ENCODE data around the gene CDAN1.

The CDAN1 gene

DNA sequence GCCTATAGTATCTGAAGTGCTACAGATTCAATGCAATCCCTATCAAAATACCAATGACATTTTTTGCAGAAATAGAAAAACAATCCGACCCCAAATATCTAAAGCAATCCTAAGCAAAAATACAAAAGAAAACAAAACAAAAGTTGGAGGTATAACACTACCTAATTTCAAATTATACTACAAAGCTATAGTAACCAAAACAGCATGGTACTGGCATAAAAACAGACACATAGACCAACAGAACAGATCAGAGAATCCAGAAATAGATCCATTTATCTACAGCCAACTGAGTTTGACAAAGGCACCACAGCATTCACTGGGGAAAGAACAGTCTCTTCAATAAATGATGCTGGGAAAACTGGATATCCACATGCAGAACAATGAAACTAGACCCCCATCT is 23.8 kb upstream of the CDAN1 start:
- H3K27ac ChIP-seq = no peak overlapping the region
- TF ChIP-seq, protein P1, sequence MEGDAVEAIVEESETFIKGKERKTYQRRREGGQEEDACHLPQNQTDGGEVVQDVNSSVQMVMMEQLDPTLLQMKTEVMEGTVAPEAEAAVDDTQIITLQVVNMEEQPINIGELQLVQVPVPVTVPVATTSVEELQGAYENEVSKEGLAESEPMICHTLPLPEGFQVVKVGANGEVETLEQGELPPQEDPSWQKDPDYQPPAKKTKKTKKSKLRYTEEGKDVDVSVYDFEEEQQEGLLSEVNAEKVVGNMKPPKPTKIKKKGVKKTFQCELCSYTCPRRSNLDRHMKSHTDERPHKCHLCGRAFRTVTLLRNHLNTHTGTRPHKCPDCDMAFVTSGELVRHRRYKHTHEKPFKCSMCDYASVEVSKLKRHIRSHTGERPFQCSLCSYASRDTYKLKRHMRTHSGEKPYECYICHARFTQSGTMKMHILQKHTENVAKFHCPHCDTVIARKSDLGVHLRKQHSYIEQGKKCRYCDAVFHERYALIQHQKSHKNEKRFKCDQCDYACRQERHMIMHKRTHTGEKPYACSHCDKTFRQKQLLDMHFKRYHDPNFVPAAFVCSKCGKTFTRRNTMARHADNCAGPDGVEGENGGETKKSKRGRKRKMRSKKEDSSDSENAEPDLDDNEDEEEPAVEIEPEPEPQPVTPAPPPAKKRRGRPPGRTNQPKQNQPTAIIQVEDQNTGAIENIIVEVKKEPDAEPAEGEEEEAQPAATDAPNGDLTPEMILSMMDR (IDR thresholded peaks at IDR 0.05) = no peak
- DNase-seq (ENCODE audit: low spot score) = no peak
- no peak overlapping the region for H3K4me3 ChIP-seq

DNA sequence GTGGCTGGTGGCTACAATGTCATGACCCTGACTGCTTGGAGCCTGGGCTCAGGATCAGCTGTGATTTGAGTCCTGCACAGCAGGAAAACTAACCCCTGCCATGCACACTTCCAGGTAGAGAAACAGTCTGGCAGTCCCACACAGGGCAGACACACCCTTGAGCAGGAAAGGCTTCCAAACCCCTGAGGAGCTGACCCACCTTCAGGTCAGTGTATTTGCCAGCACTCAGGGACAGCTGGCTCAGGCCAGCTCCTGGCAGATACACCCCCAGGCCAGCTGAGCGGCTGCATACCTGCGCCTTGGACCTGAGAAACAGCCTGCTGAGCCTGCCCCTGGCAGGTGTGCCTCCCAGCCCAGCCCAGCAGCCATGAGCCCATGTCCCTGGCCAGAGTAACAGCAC is 22.2 kb upstream of the CDAN1 start:
- DNase-seq (ENCODE audit: low spot score) = no peak
- no peak overlapping the region for H3K27ac ChIP-seq
- no peak overlapping the region for H3K4me3 ChIP-seq
- TF ChIP-seq, protein P1 (IDR thresholded peaks at IDR 0.05) = no peak

DNA sequence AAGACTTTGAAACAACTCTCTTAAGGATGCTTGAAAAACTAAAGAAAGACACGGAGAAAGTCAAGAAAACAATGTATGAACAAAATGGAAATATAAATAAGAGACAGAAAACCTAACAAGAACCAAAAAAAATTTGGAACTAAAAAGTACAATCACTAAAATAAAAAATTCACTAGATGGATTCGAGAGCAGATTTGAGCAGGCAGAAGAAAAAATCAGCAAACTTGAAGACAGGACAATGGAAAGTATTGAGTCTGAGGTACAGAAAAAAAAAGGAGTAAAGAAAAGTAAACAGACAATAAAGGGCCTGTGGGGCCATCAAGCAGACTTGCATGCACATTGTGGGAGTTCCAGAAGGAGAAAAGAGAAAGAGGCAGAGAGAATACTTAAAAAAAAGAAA is 13.4 kb upstream of the CDAN1 start:
- no peak for DNase-seq (ENCODE audit: low spot score)
- TF ChIP-seq, protein P1 (IDR thresholded peaks at IDR 0.05) = no peak
- Histone ChIP-seq H3K27ac (no peak overlapping the region), H3K4me3 (no peak overlapping the region)

DNA sequence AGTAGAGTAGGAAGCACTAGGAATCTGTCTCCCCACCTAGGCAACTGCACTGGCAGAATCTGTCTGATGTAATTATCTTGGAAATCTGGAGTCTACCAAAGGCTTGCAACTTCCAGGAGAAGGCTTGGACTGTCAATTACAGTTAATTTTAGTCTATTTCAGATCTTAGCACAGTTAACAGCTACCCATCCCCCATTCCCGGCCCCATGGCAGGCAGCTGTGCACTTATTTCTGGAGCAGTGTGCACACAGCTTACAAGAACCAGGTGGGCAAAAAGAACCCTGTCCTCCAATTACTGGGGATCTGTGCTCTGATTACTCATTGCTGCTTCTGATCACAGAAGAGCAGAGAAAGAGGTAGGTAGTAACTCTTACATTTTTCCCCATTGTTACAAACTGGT is 12.3 kb upstream of the CDAN1 start:
- Histone ChIP-seq H3K27ac (no peak overlapping the region), H3K4me3 (no peak overlapping the region)
- TF ChIP-seq, protein P1 (IDR thresholded peaks at IDR 0.05) = no peak
- no peak for DNase-seq (ENCODE audit: low spot score)

DNA sequence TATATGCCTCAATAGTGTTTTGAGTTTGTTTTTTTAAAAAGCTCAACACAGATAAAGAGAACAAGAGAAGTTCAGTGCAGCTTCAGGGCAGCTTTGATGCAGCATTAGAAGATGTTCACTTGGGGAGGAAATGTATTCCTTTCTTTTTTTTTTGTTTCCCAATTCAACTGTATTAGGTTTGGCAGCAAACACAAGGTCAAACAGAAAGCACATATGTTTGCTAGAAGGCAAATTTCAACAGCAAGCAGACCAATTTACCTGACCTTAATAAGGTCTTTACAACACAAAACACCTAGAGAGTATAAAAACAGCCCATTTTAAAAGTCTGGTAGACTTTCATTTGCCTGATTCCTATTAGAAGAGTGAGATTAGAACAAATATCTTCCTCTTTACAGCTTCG is 7.3 kb upstream of the CDAN1 start:
- no peak for DNase-seq (ENCODE audit: low spot score)
- TF ChIP-seq, protein P1 (IDR thresholded peaks at IDR 0.05) = no peak
- Histone ChIP-seq H3K27ac (no peak overlapping the region), H3K4me3 (no peak overlapping the region)

DNA sequence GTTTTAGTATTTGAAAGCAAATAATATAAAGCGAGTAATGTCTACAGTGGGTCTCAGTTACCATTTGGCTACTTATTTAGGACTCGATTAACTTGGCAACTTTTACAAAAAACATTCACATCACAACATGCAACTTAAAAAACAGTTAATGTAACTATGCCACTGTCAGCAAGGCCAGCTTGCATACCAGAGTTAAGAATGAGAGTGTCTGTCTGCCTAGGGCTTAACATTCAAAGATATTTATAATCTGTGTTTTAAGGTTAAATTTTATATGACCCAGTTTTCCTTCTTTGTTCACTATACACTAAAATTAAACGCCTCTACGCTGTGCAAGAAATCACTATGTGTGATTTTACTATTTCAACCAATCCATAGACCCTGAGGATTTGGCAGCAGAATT is 5.2 kb upstream of the CDAN1 start:
- TF ChIP-seq, protein P1 (IDR thresholded peaks at IDR 0.05) = no peak
- DNase-seq (ENCODE audit: low spot score) = no peak
- no peak overlapping the region for H3K4me3 ChIP-seq
- H3K27ac ChIP-seq = no peak overlapping the region

DNA sequence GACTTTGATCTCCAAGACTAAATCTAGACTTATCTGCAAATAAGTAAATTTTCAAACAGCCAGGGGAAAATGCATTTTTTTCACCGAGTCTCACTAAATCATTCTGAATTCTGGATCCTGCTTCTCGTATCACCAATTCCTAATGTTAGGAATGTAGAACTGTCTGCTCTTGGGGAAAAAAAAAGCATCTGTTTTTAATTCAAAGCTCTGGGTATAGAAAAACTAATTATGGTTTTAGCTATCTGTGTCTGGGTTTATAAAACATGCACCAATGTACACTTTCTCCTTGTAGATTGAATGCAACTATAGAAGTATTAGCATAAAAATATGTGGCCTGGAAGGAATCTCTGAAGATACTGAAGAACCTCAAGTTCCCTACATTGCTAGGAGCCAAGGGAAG is 4.8 kb upstream of the CDAN1 start:
- H3K27ac ChIP-seq = no peak overlapping the region
- TF ChIP-seq, protein P1 (IDR thresholded peaks at IDR 0.05) = no peak
- no peak overlapping the region for H3K4me3 ChIP-seq
- no peak for DNase-seq (ENCODE audit: low spot score)
